BLaER1 treated with 17β-estradiol and CSF1 and Interleukin-3, amounts not matched to agents 10 nM and 100 nM (cell line): ENCODE data around the gene RNASE1.
A peak's percentile ranks its signal among the peaks of the same experiment; 100 is the strongest.
"Not testable (repeated sequence)": the region's sequence is repeated elsewhere in the genome, so short reads cannot be mapped to it uniquely, and the experiment has no call there.

Source experiments
- H3K27ac ChIP-seq, 11 experiments: shearing (Covaris generic); formaldehyde crosslinking; 2 replicates each; pipeline ENCODE4 v1.8.1; 2022
- H3K27me3 ChIP-seq, 11 experiments: shearing (Covaris generic); formaldehyde crosslinking; 2 replicates each; pipeline ENCODE4 v1.8.1; 2022
- H3K36me3 ChIP-seq, 11 experiments: shearing (Covaris generic); formaldehyde crosslinking; 2 replicates each; pipeline ENCODE4 v1.8.1; 2022
- H3K4me1 ChIP-seq, 10 experiments: shearing (Covaris generic); formaldehyde crosslinking; 2 replicates each; pipeline ENCODE4 v1.8.1; 2022
- H3K4me2 ChIP-seq, 11 experiments: shearing (Covaris generic); formaldehyde crosslinking; 2 replicates each; pipeline ENCODE4 v1.8.1; 2022
- H3K4me3 ChIP-seq, 10 experiments: shearing (Covaris generic); formaldehyde crosslinking; 2 replicates each; pipeline ENCODE4 v1.8.1; 2022
- H3K9ac ChIP-seq, 11 experiments: shearing (Covaris generic); formaldehyde crosslinking; 2 replicates each; pipeline ENCODE4 v1.8.1; 2022
- H3K9me3 ChIP-seq, 11 experiments: shearing (Covaris generic); formaldehyde crosslinking; replicated peaks in 1 of 11; 2 replicates each; pipeline ENCODE4 v1.8.1; 2022
- H4K20me1 ChIP-seq, 11 experiments: shearing (Covaris generic); formaldehyde crosslinking; 2 replicates each; pipeline ENCODE4 v1.8.1; 2022
- Cebpa-rat ChIP-seq, 11 experiments: shearing (Covaris generic); IDR thresholded peaks; 2 replicates each; pipeline ENCODE4 v1.8.1; 2022

Gene RNASE1

GRCh38 chr14:20830831-20831230, 28.2 kb upstream of the RNASE1 start:
- H4K20me1 ChIP-seq = no peaks in the 10 kb centered on the region
- peaks cover 0 to 24% (median 0%) of the 10 kb centered on the region in 10 experiments; a peak in 7 of 20 replicates for H3K4me1 ChIP-seq
- no peak overlapping the region for H3K9ac ChIP-seq
- no peaks in the 10 kb centered on the region; a peak in 2 of 22 replicates for H3K36me3 ChIP-seq
- no peak overlapping the region for H3K4me2 ChIP-seq
- peaks cover 6 to 52% (median 12%) of the 10 kb centered on the region in 11 experiments; a peak in 20 of 22 replicates for H3K9me3 ChIP-seq
- no peaks in the 10 kb centered on the region for H3K27me3 ChIP-seq
- TF ChIP-seq Cebpa-rat (IDR thresholded peaks at IDR 0.05) = no peak
- H3K4me3 ChIP-seq = no peak overlapping the region
- H3K27ac ChIP-seq = no peak overlapping the region

- H3K27ac ChIP-seq, H3K36me3 ChIP-seq, H3K9ac ChIP-seq, H3K27me3 ChIP-seq, H4K20me1 ChIP-seq, H3K4me3 ChIP-seq: not testable (repeated sequence)
- peak overlapping the region in 1 of 11 experiments; percentile 53; a peak in 1 of 22 replicates for H3K4me2 ChIP-seq
- peaks cover 6 to 70% (median 12%) of the 10 kb centered on the region in 11 experiments; a peak in 20 of 22 replicates for H3K9me3 ChIP-seq
- peaks cover 0 to 35% (median 0%) of the 10 kb centered on the region in 10 experiments; a peak in 7 of 20 replicates for H3K4me1 ChIP-seq
These were observed 25.5 kb upstream of the RNASE1 start for GRCh38 chr14:20828024-20828694.

- Histone ChIP-seq H3K4me1 (peaks cover 0 to 43% (median 0%) of the 10 kb centered on the region in 10 experiments; a peak in 7 of 20 replicates), H4K20me1 (no peaks in the 10 kb centered on the region), H3K4me2 (peak overlapping the region in 3 of 11 experiments; percentile 33 to 60 (median 53); a peak in 6 of 22 replicates), H3K9me3 (peaks cover 6 to 79% (median 12%) of the 10 kb centered on the region in 11 experiments; a peak in 20 of 22 replicates), H3K36me3 (no peaks in the 10 kb centered on the region; a peak in 2 of 22 replicates), H3K27me3 (no peaks in the 10 kb centered on the region), H3K9ac (peak overlapping the region in 1 of 11 experiments; percentile 17; a peak in 1 of 22 replicates), H3K27ac (peak overlapping the region in 3 of 11 experiments; percentile 23 to 72 (median 58); a peak in 6 of 22 replicates), H3K4me3 (no peak overlapping the region)
- TF ChIP-seq Cebpa-rat (IDR thresholded peaks at IDR 0.05) = no peak
These were observed 24.7 kb upstream of the RNASE1 start for GRCh38 chr14:20827326-20827725.

- Histone ChIP-seq H3K9ac (0 out of 22 replicates have a peak overlapping the region, but pooled peaks of 1 of the 11 experiments have one; percentile 17), H3K4me1 (peaks cover 0 to 48% (median 0%) of the 10 kb centered on the region in 10 experiments; a peak in 8 of 20 replicates)
These were observed 24.0 kb upstream of the RNASE1 start for GRCh38 chr14:20826666-20827065.

GRCh38 chr14:20823859-20824258, 21.2 kb upstream of the RNASE1 start:
- H3K9me3 ChIP-seq = peaks cover 6 to 47% (median 12%) of the 10 kb centered on the region in 11 experiments; a peak in 20 of 22 replicates
- H3K4me2 ChIP-seq = 0 out of 22 replicates have a peak overlapping the region, but pooled peaks of 1 of the 11 experiments have one; percentile 5
- H3K4me1 ChIP-seq = peaks cover 0 to 76% (median 0%) of the 10 kb centered on the region in 10 experiments; a peak in 8 of 20 replicates
- H3K36me3 ChIP-seq = no peaks in the 10 kb centered on the region; a peak in 2 of 22 replicates
- H3K9ac ChIP-seq = no peak overlapping the region
- no peak overlapping the region for H3K4me3 ChIP-seq
- H4K20me1 ChIP-seq = no peaks in the 10 kb centered on the region
- H3K27ac ChIP-seq = no peak overlapping the region
- H3K27me3 ChIP-seq = no peaks in the 10 kb centered on the region
- TF ChIP-seq Cebpa-rat (IDR thresholded peaks at IDR 0.05) = no peak

More at GRCh38 chr14:20826666-20827065, 24.0 kb upstream of the RNASE1 start:
- H3K36me3 ChIP-seq, H3K27me3 ChIP-seq, H3K4me3 ChIP-seq, H4K20me1 ChIP-seq: not testable (repeated sequence)
- H3K9me3 ChIP-seq = peaks cover 6 to 75% (median 12%) of the 10 kb centered on the region in 11 experiments; a peak in 20 of 22 replicates
- peak overlapping the region in 3 of 11 experiments; percentile 23 to 72 (median 58); a peak in 3 of 22 replicates for H3K27ac ChIP-seq
- peak overlapping the region in 3 of 11 experiments; percentile 33 to 60 (median 53); a peak in 6 of 22 replicates for H3K4me2 ChIP-seq

- peaks cover 8 to 86% (median 10%) of the 10 kb centered on the region in 10 experiments; a peak in 18 of 20 replicates for H3K4me1 ChIP-seq
- H3K36me3 ChIP-seq, H4K20me1 ChIP-seq, H3K27me3 ChIP-seq, H3K4me3 ChIP-seq: not testable (repeated sequence)
- peak overlapping the region in 3 of 11 experiments; percentile 59 to 77 (median 72); a peak in 5 of 22 replicates for H3K9ac ChIP-seq
- peak overlapping the region in 4 of 11 experiments; percentile 49 to 93 (median 86); a peak in 7 of 22 replicates for H3K27ac ChIP-seq
- H3K9me3 ChIP-seq = peaks cover 0 to 27% (median 0%) of the 10 kb centered on the region in 11 experiments; a peak in 6 of 22 replicates
- H3K4me2 ChIP-seq = peak overlapping the region in 4 of 11 experiments; percentile 14 to 84 (median 76); a peak in 8 of 22 replicates
These were observed 19.0 kb upstream of the RNASE1 start for GRCh38 chr14:20821521-20822108.

GRCh38 chr14:20820063-20820904, 17.6 kb upstream of the RNASE1 start:
- Histone ChIP-seq H3K27me3 (no peaks in the 10 kb centered on the region), H4K20me1 (no peaks in the 10 kb centered on the region), H3K4me3 (no peak overlapping the region), H3K4me1 (peaks cover 8 to 81% (median 11%) of the 10 kb centered on the region in 10 experiments; a peak in 18 of 20 replicates), H3K27ac (peak overlapping the region in 3 of 11 experiments; percentile 81 to 93 (median 92); a peak in 6 of 22 replicates), H3K4me2 (peak overlapping the region in 3 of 11 experiments; percentile 73 to 84 (median 80); a peak in 6 of 22 replicates), H3K9me3 (peaks cover 0 to 27% (median 0%) of the 10 kb centered on the region in 11 experiments; a peak in 6 of 22 replicates), H3K36me3 (no peaks in the 10 kb centered on the region), H3K9ac (peak overlapping the region in 2 of 11 experiments; percentile 72 to 77; a peak in 3 of 22 replicates)
- no peak for TF ChIP-seq Cebpa-rat (IDR thresholded peaks at IDR 0.05)

- Histone ChIP-seq H3K27me3 (no peaks in the 10 kb centered on the region), H3K9ac (no peak overlapping the region), H3K4me2 (peak overlapping the region in 2 of 11 experiments; percentile 80 to 84; a peak in 3 of 22 replicates), H4K20me1 (no peaks in the 10 kb centered on the region), H3K27ac (peak overlapping the region in 2 of 11 experiments; percentile 1 to 12; a peak in 1 of 22 replicates), H3K36me3 (no peaks in the 10 kb centered on the region), H3K4me3 (no peak overlapping the region), H3K9me3 (peaks cover 0 to 17% (median 0%) of the 10 kb centered on the region in 11 experiments; a peak in 6 of 22 replicates), H3K4me1 (peaks cover 8 to 83% (median 11%) of the 10 kb centered on the region in 10 experiments; a peak in 18 of 20 replicates)
- no peak for TF ChIP-seq Cebpa-rat (IDR thresholded peaks at IDR 0.05)
These were observed 16.2 kb upstream of the RNASE1 start for GRCh38 chr14:20818861-20819260.

GRCh38 chr14:20815946-20816345, 13.3 kb upstream of the RNASE1 start:
- H3K9me3 ChIP-seq, H3K36me3 ChIP-seq, H3K27ac ChIP-seq, H3K4me3 ChIP-seq, H3K27me3 ChIP-seq, H3K9ac ChIP-seq, H4K20me1 ChIP-seq: not testable (repeated sequence)
- H3K4me1 ChIP-seq = peaks cover 15 to 85% (median 19%) of the 10 kb centered on the region in 10 experiments
- H3K4me2 ChIP-seq = peak overlapping the region in 2 of 11 experiments; percentile 78 to 80; a peak in 4 of 22 replicates
